HEK293T (cell line): ENCODE data around the gene FAM110C.
A peak's percentile ranks its signal among the peaks of the same experiment; 100 is the strongest.

Source experiments
- CTCF ChIA-PET: fragments of 350-600 bp; formaldehyde crosslinking; extraction: SDS; loops from one replicate; lab custom pipeline; 2021; ENCODE audit warnings: antibody characterized with exemption, inconsistent platforms; lab: Yijun Ruan, JAX
- POLR2A ChIA-PET: fragments of 350-600 bp; formaldehyde crosslinking; extraction: SDS; loops from one replicate; lab custom pipeline; 2020; ENCODE audit warnings: antibody characterized with exemption, inconsistent platforms; lab: Yijun Ruan, JAX
- DNase-seq: peaks from one replicate; pipeline ENCODE4 v3.0.0; 2012; ENCODE audit warnings: mixed read lengths; ENCODE audit errors: extremely low spot score
- ARNT ChIP-seq: fragments of 450-650 bp; IDR thresholded peaks from 2 replicates; pipeline ENCODE4 v1.6.1; 2017; ENCODE audit warnings: mild to moderate bottlenecking
- BHLHE40 ChIP-seq: fragments of 450-650 bp; IDR thresholded peaks from 2 replicates; pipeline ENCODE4 v1.6.1; 2016; ENCODE audit warnings: mild to moderate bottlenecking, moderate library complexity, borderline replicate concordance
- CTBP1 ChIP-seq: fragments of 450-650 bp; IDR thresholded peaks from 2 replicates; pipeline ENCODE4 v1.6.1; 2016; ENCODE audit warnings: borderline replicate concordance
- ELF4 ChIP-seq: fragments of 450-650 bp; IDR thresholded peaks from 2 replicates; pipeline ENCODE4 v1.6.1; 2017; ENCODE audit warnings: antibody characterized with exemption
- FOXA1 ChIP-seq: fragments of 450-650 bp; IDR thresholded peaks from 2 replicates; pipeline ENCODE4 v1.6.1; 2016; ENCODE audit warnings: mild to moderate bottlenecking
- FOXK2 ChIP-seq: fragments of 450-650 bp; IDR thresholded peaks from 2 replicates; pipeline ENCODE4 v1.6.1; 2016; ENCODE audit warnings: mild to moderate bottlenecking
- FOXM1 ChIP-seq: fragments of 450-650 bp; IDR thresholded peaks from 2 replicates; pipeline ENCODE4 v1.6.1; 2017; ENCODE audit warnings: mild to moderate bottlenecking, borderline replicate concordance
- HDGF ChIP-seq: fragments of 450-650 bp; IDR thresholded peaks from 2 replicates; pipeline ENCODE4 v1.6.1; 2017; ENCODE audit warnings: antibody characterized with exemption, borderline replicate concordance
- L3MBTL2 ChIP-seq: fragments of 450-650 bp; conservative IDR thresholded peaks from 2 replicates; pipeline ENCODE4 v1.6.1; 2016; ENCODE audit warnings: mild to moderate bottlenecking
- LEF1 ChIP-seq: fragments of 450-650 bp; IDR thresholded peaks from 2 replicates; pipeline ENCODE4 v1.6.1; 2017; ENCODE audit warnings: mild to moderate bottlenecking, borderline replicate concordance
- NFRKB ChIP-seq: fragments of 450-650 bp; IDR thresholded peaks from 2 replicates; pipeline ENCODE4 v1.6.1; 2016; ENCODE audit warnings: mild to moderate bottlenecking, moderate library complexity
- PKNOX1 ChIP-seq: fragments of 450-650 bp; IDR thresholded peaks from 2 replicates; pipeline ENCODE4 v1.6.1; 2016
- SP1 ChIP-seq: fragments of 450-650 bp; IDR thresholded peaks from 2 replicates; pipeline ENCODE4 v1.6.1; 2017
- SUZ12 ChIP-seq: fragments of 450-650 bp; IDR thresholded peaks from 2 replicates; pipeline ENCODE4 v1.6.1; 2016; ENCODE audit warnings: mild to moderate bottlenecking
- TARDBP ChIP-seq: fragments of 450-650 bp; IDR thresholded peaks from 2 replicates; pipeline ENCODE4 v1.6.1; 2016
- ZNF384 ChIP-seq: fragments of 450-650 bp; IDR thresholded peaks from 2 replicates; pipeline ENCODE4 v1.6.1; 2016

Gene FAM110C

GRCh38 chr2:46471-47345, at the start of gene FAM110C:
TSS of gene FAM110C (minus strand) at chr2:46505. CDS start at chr2:46385, 120 bp downstream.
- CTCF ChIA-PET: no interaction called here
- DNase-seq: peak; percentile 27
- TF ChIP-seq PKNOX1 (no peak), SP1 (no peak), HDGF (no peak), SUZ12 (no peak), L3MBTL2 (no peak), NFRKB (no peak), CTBP1 (no peak), LEF1 (no peak), FOXM1 (no peak), FOXK2 (no peak), ELF4 (no peak), ZNF384 (no peak), TARDBP (no peak), ARNT (no peak), FOXA1 (no peak), BHLHE40 (no peak)
- POLR2A ChIA-PET: no interaction called here

GRCh38 chr2:92326-92725, 46.0 kb upstream of the FAM110C start:
- DNase-seq: no peak
- TF ChIP-seq FOXM1 (no peak), SUZ12 (no peak), L3MBTL2 (no peak), HDGF (no peak), NFRKB (no peak), TARDBP (no peak), LEF1 (no peak), ELF4 (no peak)
- POLR2A ChIA-PET: no interaction called here
- CTCF ChIA-PET: no interaction called here

GRCh38 chr2:90645-91312, 44.5 kb upstream of the FAM110C start:
- CTCF ChIA-PET: no interaction called here
- DNase-seq: no peak
- no peak for TF ChIP-seq SP1
- no peak for TF ChIP-seq FOXA1
- no peak for TF ChIP-seq ARNT
- TF ChIP-seq LEF1: no peak
- TF ChIP-seq BHLHE40: no peak
- no peak for TF ChIP-seq HDGF
- no peak for TF ChIP-seq L3MBTL2
- no peak for TF ChIP-seq FOXK2
- TF ChIP-seq TARDBP: no peak
- TF ChIP-seq ELF4: no peak
- no peak for TF ChIP-seq FOXM1
- POLR2A ChIA-PET: no interaction called here

- ChIA-PET CTCF (no interaction called here), POLR2A (no interaction called here)
- no peak for TF ChIP-seq FOXA1
- TF ChIP-seq LEF1: no peak
- no peak for TF ChIP-seq NFRKB
- no peak for TF ChIP-seq HDGF
- no peak for TF ChIP-seq TARDBP
- TF ChIP-seq ZNF384: no peak
- DNase-seq: no peak
These were observed 39.5 kb upstream of the FAM110C start for GRCh38 chr2:85761-86160.

- TF ChIP-seq TARDBP: no peak
- no peak for TF ChIP-seq ARNT
- TF ChIP-seq FOXA1: no peak
- no peak for TF ChIP-seq CTBP1
- TF ChIP-seq L3MBTL2: no peak
- TF ChIP-seq ELF4: no peak
- TF ChIP-seq LEF1: no peak
- DNase-seq: no peak
- CTCF ChIA-PET: no interaction called here
- POLR2A ChIA-PET: no interaction called here
These were observed 37.8 kb upstream of the FAM110C start for GRCh38 chr2:84121-84520.

- CTCF ChIA-PET: no interaction called here
- POLR2A ChIA-PET: no interaction called here
These were observed 34.8 kb upstream of the FAM110C start for GRCh38 chr2:80971-81736.

More at GRCh38 chr2:80971-81736, 34.8 kb upstream of the FAM110C start:
- DNase-seq: no peak
- TF ChIP-seq CTBP1 (no peak), BHLHE40 (no peak), LEF1 (no peak), L3MBTL2 (no peak), SP1 (no peak), TARDBP (no peak), FOXK2 (no peak), ARNT (no peak), ELF4 (no peak), ZNF384 (no peak), SUZ12 (no peak), FOXA1 (no peak), NFRKB (no peak), FOXM1 (no peak), HDGF (no peak), PKNOX1 (no peak)
